Activated CD8-positive, alpha-beta T cell treated with anti-CD3 and anti-CD28 coated beads, Interleukin-2, amount 10 ng/mL, durations not matched to agents 7 days and 5 days (primary cell): Measurements from ENCODE around the gene VWCE. TPM values are rescaled to one million over a fixed set of nuclear protein-coding genes. Genes with fewer than 3 reads are reported as not detected.
A peak's percentile ranks its signal among the peaks of the same experiment; 100 is the strongest.

Experiments used
- ATAC-seq: fragments of 150-1000 bp; cut with Tn5 transposase; one replicate; pipeline ENCODE4 v1.10.0; 2021; ENCODE audit warnings: moderate library complexity
- CTCF ChIA-PET: fragments of 350-600 bp; sonication (Branson Sonifier 250); formaldehyde crosslinking; loops from one replicate; lab custom pipeline; 2021; ENCODE audit warnings: antibody characterized with exemption; lab: Charles Lee
- POLR2A ChIA-PET: fragments of 350-600 bp; sonication (Branson Sonifier 250); formaldehyde crosslinking; loops from one replicate; lab custom pipeline; 2021; ENCODE audit warnings: antibody characterized with exemption; lab: Charles Lee
- DNase-seq: peaks from one replicate; pipeline ENCODE4 v3.0.0-alpha.2; 2020
- H3K27ac Mint-ChIP-seq: one replicate; pipeline ENCODE4 v1.8.0; 2021; ENCODE audit warnings: mild to moderate bottlenecking, mixed read lengths
- H3K27me3 Mint-ChIP-seq: one replicate; pipeline ENCODE4 v1.8.0; 2021; ENCODE audit warnings: low read depth, mixed read lengths
- H3K36me3 Mint-ChIP-seq: one replicate; pipeline ENCODE4 v1.8.0; 2021; ENCODE audit warnings: low read depth, mixed read lengths
- H3K4me1 Mint-ChIP-seq: one replicate; pipeline ENCODE4 v1.8.0; 2021; ENCODE audit warnings: low read depth, mixed read lengths
- H3K4me3 Mint-ChIP-seq: one replicate; pipeline ENCODE4 v1.8.0; 2021; ENCODE audit warnings: mild to moderate bottlenecking, mixed read lengths
- H3K9me3 Mint-ChIP-seq: one replicate; pipeline ENCODE4 v1.8.0; 2022; ENCODE audit warnings: mixed read lengths; ENCODE audit not compliant: insufficient read depth
- total RNA-seq, 2 experiments: library from RNA; stranded (reverse); gene quantifications; one replicate each; pipeline ENCODE4 v1.2.3, GENCODE V29; 2021

VWCE gene
- total RNA-seq, 2 experiments from 2014 or later = 2.2 to 3.3 TPM

- H3K27me3 Mint-ChIP-seq = no peaks in the 10 kb centered on the region
- H3K27ac Mint-ChIP-seq = peak overlapping the region; percentile 5
- ChIA-PET POLR2A (no interaction called here), CTCF (interaction anchor here (1.8 to 3.7 kb wide), 3 partner anchors 39 to 88 kb away, joined by 10 to 15 read pairs (median 11); no protein-coding TSS in a partner anchor)
- H3K4me3 Mint-ChIP-seq = no peak overlapping the region
- H3K36me3 Mint-ChIP-seq = peaks cover 46% of the 10 kb centered on the region
- DNase-seq = no peak
- peaks cover 53% of the 10 kb centered on the region for H3K4me1 Mint-ChIP-seq
- no peaks in the 10 kb centered on the region for H3K9me3 Mint-ChIP-seq
- ATAC-seq = no peak
These were observed 2.6 kb upstream of the VWCE start for GRCh38 chr11:61297746-61298145.

- peaks cover 44% of the 10 kb centered on the region for H3K36me3 Mint-ChIP-seq
- no peaks in the 10 kb centered on the region for H3K9me3 Mint-ChIP-seq
- peaks cover 55% of the 10 kb centered on the region for H3K4me1 Mint-ChIP-seq
- no peaks in the 10 kb centered on the region for H3K27me3 Mint-ChIP-seq
- H3K4me3 Mint-ChIP-seq = no peak overlapping the region
- ChIA-PET CTCF (interaction anchor here (0.7 to 3.7 kb wide), 3 partner anchors 39 to 88 kb away, joined by 3 to 15 read pairs (median 11); no protein-coding TSS in a partner anchor), POLR2A (interaction anchor here (0.6 to 1.0 kb wide), 2 partner anchors 14 to 64 kb away, joined by 3 to 4 read pairs; partner anchors contain the start of genes CYB561A3 and TMEM138)
- DNase-seq = no peak
- no peak for ATAC-seq
- H3K27ac Mint-ChIP-seq = peak overlapping the region; percentile 5
These were observed 2.2 kb upstream of the VWCE start for GRCh38 chr11:61297341-61297740.

- peak overlapping the region; percentile 21 for H3K4me3 Mint-ChIP-seq
- ATAC-seq = no peak
- no peaks in the 10 kb centered on the region for H3K9me3 Mint-ChIP-seq
- H3K4me1 Mint-ChIP-seq = peaks cover 52% of the 10 kb centered on the region
- CTCF ChIA-PET = interaction anchor here (1.0 to 4.3 kb wide), 9 partner anchors 13 to 382 kb away, joined by 3 to 32 read pairs (median 5); partner anchors contain the start of gene TMEM109
- DNase-seq = no peak
- no peak overlapping the region for H3K27ac Mint-ChIP-seq
- H3K36me3 Mint-ChIP-seq = peaks cover 30% of the 10 kb centered on the region
- POLR2A ChIA-PET = interaction anchor here (1.0 kb wide), 1 partner anchor 151 kb away, joined by 4 read pairs; no protein-coding TSS in a partner anchor
- H3K27me3 Mint-ChIP-seq = no peaks in the 10 kb centered on the region
These were observed 445 bp upstream of the VWCE start for GRCh38 chr11:61295596-61295926.

GRCh38 chr11:61293867-61294716, 1.0 kb downstream of the VWCE start:
- H3K4me1 Mint-ChIP-seq = peaks cover 42% of the 10 kb centered on the region
- no peaks in the 10 kb centered on the region for H3K27me3 Mint-ChIP-seq
- H3K9me3 Mint-ChIP-seq = no peaks in the 10 kb centered on the region
- POLR2A ChIA-PET = interaction anchor here (1.0 to 1.2 kb wide), 4 partner anchors 12 to 153 kb away, joined by 3 to 4 read pairs (median 4); partner anchors contain the start of genes CPSF7 and SDHAF2
- H3K36me3 Mint-ChIP-seq = peaks cover 19% of the 10 kb centered on the region
- DNase-seq (peak; percentile 51), ATAC-seq (peak; percentile 48)
- CTCF ChIA-PET = interaction anchor here (0.9 to 4.3 kb wide), 24 partner anchors 12 to 380 kb away, joined by 3 to 32 read pairs (median 4); partner anchors contain the start of genes CYB561A3, DDB1, TKFC and TMEM109
- peak overlapping the region; percentile 79 for H3K4me3 Mint-ChIP-seq
- H3K27ac Mint-ChIP-seq = peak overlapping the region; percentile 79

- DNase-seq (no peak), ATAC-seq (no peak)
- no peak overlapping the region for H3K27ac Mint-ChIP-seq
- H3K4me3 Mint-ChIP-seq = no peak overlapping the region
- peaks cover 25% of the 10 kb centered on the region for H3K4me1 Mint-ChIP-seq
- POLR2A ChIA-PET = no interaction called here
- H3K27me3 Mint-ChIP-seq = no peaks in the 10 kb centered on the region
- CTCF ChIA-PET = interaction anchor here (4.3 kb wide), 1 partner anchor 38 kb away, joined by 32 read pairs; no protein-coding TSS in a partner anchor
- H3K9me3 Mint-ChIP-seq = no peaks in the 10 kb centered on the region
- H3K36me3 Mint-ChIP-seq = peaks cover 4% of the 10 kb centered on the region
These were observed 2.8 kb downstream of the VWCE start for GRCh38 chr11:61292356-61292755.

GRCh38 chr11:61290905-61291690, 4.0 kb downstream of the VWCE start:
- H3K27me3 Mint-ChIP-seq = no peaks in the 10 kb centered on the region
- DNase-seq (no peak), ATAC-seq (no peak)
- peaks cover 1% of the 10 kb centered on the region for H3K36me3 Mint-ChIP-seq
- H3K9me3 Mint-ChIP-seq = no peaks in the 10 kb centered on the region
- peaks cover 19% of the 10 kb centered on the region for H3K4me1 Mint-ChIP-seq
- CTCF ChIA-PET = interaction anchor here (0.8 to 1.2 kb wide), 2 partner anchors 9 to 37 kb away, joined by 3 to 4 read pairs; no protein-coding TSS in a partner anchor
- H3K4me3 Mint-ChIP-seq = no peak overlapping the region
- no peak overlapping the region for H3K27ac Mint-ChIP-seq
- POLR2A ChIA-PET = interaction anchor here (0.7 kb wide), 1 partner anchor 35 kb away, joined by 3 read pairs; no protein-coding TSS in a partner anchor

- Mint-ChIP-seq H3K4me1 (peaks cover 2% of the 10 kb centered on the region), H3K9me3 (no peaks in the 10 kb centered on the region), H3K4me3 (no peak overlapping the region), H3K27ac (no peak overlapping the region), H3K27me3 (no peaks in the 10 kb centered on the region), H3K36me3 (peaks cover 2% of the 10 kb centered on the region)
- ATAC-seq (no peak), DNase-seq (no peak)
- CTCF ChIA-PET = no interaction called here
- POLR2A ChIA-PET = no interaction called here
These were observed 7.7 kb downstream of the VWCE start for GRCh38 chr11:61287338-61287977.

- ATAC-seq (no peak), DNase-seq (no peak)
- Mint-ChIP-seq H3K4me3 (no peak overlapping the region), H3K27ac (no peak overlapping the region), H3K9me3 (no peaks in the 10 kb centered on the region), H3K27me3 (no peaks in the 10 kb centered on the region), H3K4me1 (no peaks in the 10 kb centered on the region), H3K36me3 (peaks cover 2% of the 10 kb centered on the region)
- ChIA-PET CTCF (no interaction called here), POLR2A (no interaction called here)
These were observed 11.5 kb downstream of the VWCE start for GRCh38 chr11:61283613-61284012.

GRCh38 chr11:61281581-61282250, 13.4 kb downstream of the VWCE start:
- POLR2A ChIA-PET = interaction anchor here (0.8 to 1.0 kb wide), 2 partner anchors 11 to 35 kb away, joined by 3 read pairs; no protein-coding TSS in a partner anchor
- DNase-seq = peak; percentile 38

GRCh38 chr11:61280883-61281580, 14.1 kb downstream of the VWCE start:
- Mint-ChIP-seq H3K27me3 (no peaks in the 10 kb centered on the region), H3K9me3 (no peaks in the 10 kb centered on the region), H3K4me1 (no peaks in the 10 kb centered on the region), H3K27ac (no peak overlapping the region), H3K36me3 (peaks cover under 1% of the 10 kb centered on the region), H3K4me3 (no peak overlapping the region)
- ChIA-PET CTCF (interaction anchor here (1.5 to 2.4 kb wide), 2 partner anchors 14 to 104 kb away, joined by 3 to 10 read pairs; partner anchors contain the start of gene VWCE), POLR2A (no interaction called here)
- no peak for DNase-seq
- no peak for ATAC-seq

More at GRCh38 chr11:61281581-61282250, 13.4 kb downstream of the VWCE start:
- no peaks in the 10 kb centered on the region for H3K4me1 Mint-ChIP-seq
- H3K27me3 Mint-ChIP-seq = no peaks in the 10 kb centered on the region
- CTCF ChIA-PET = interaction anchor here (0.8 to 2.4 kb wide), 7 partner anchors 9 to 104 kb away, joined by 3 to 10 read pairs (median 3); partner anchors contain the start of gene VWCE
- H3K4me3 Mint-ChIP-seq = no peak overlapping the region
- ATAC-seq = peak; percentile 77
- H3K36me3 Mint-ChIP-seq = peaks cover 2% of the 10 kb centered on the region
- no peak overlapping the region for H3K27ac Mint-ChIP-seq
- H3K9me3 Mint-ChIP-seq = no peaks in the 10 kb centered on the region
